HepG2 (cell line): ENCODE results near the gene ABCA4. TPM values are rescaled to one million over a fixed set of nuclear protein-coding genes. Genes with fewer than 3 reads are reported as not detected.

ENCODE experiments used
- ARNT ChIP-seq: fragments of 450-650 bp; IDR thresholded peaks from 2 replicates; pipeline ENCODE4 v1.6.1; 2017
- ERF ChIP-seq: IDR thresholded peaks from 2 replicates; pipeline ENCODE4 v1.6.1; 2018; ENCODE audit warnings: missing biosample characterization, missing genetic modification reagents
- HIVEP1 ChIP-seq: sonication (generic); formaldehyde crosslinking; IDR thresholded peaks from 2 replicates; pipeline ENCODE4 v1.4.0; 2020; ENCODE audit warnings: mild to moderate bottlenecking, missing genetic modification reagents
- NBN ChIP-seq: fragments of 450-650 bp; conservative IDR thresholded peaks from 2 replicates; pipeline ENCODE4 v1.6.1; 2017
- NFE2L1 ChIP-seq: sonication (generic); formaldehyde crosslinking; IDR thresholded peaks from 2 replicates; pipeline ENCODE4 v1.4.0; 2020; ENCODE audit warnings: missing genetic modification reagents, mild to moderate bottlenecking, borderline replicate concordance
- XBP1 ChIP-seq: sonication (generic); formaldehyde crosslinking; IDR thresholded peaks from 2 replicates; pipeline ENCODE4 v1.5.0; 2020; ENCODE audit warnings: missing genetic modification reagents
- ZNF264 ChIP-seq: sonication (generic); formaldehyde crosslinking; IDR thresholded peaks from 2 replicates; pipeline ENCODE4 v1.4.0; 2020; ENCODE audit warnings: missing genetic modification reagents
- ZNF331 ChIP-seq: sonication (generic); formaldehyde crosslinking; IDR thresholded peaks from 2 replicates; pipeline ENCODE4 v1.4.0; 2020; ENCODE audit warnings: missing genetic modification reagents
- ZNF33B ChIP-seq: sonication (generic); formaldehyde crosslinking; IDR thresholded peaks from 2 replicates; pipeline ENCODE4 v1.5.1; 2020; ENCODE audit warnings: mild to moderate bottlenecking, missing genetic modification reagents
- ZNF570 ChIP-seq: sonication (generic); formaldehyde crosslinking; IDR thresholded peaks from 2 replicates; pipeline ENCODE4 v1.4.0; 2020; ENCODE audit warnings: mild to moderate bottlenecking, missing genetic modification reagents, borderline replicate concordance
- ZNF607 ChIP-seq: sonication (generic); formaldehyde crosslinking; IDR thresholded peaks from 2 replicates; pipeline ENCODE4 v1.5.1; 2020; ENCODE audit warnings: missing genetic modification reagents, mild to moderate bottlenecking, borderline replicate concordance
- ZNF781 ChIP-seq: sonication (generic); formaldehyde crosslinking; IDR thresholded peaks from 2 replicates; pipeline ENCODE4 v1.5.1; 2020; ENCODE audit warnings: borderline replicate concordance, mild to moderate bottlenecking, missing genetic modification reagents; ENCODE audit errors: not compliant biosample characterization
- polyA plus RNA-seq, 8 experiments: library from polyadenylated mRNA; depleted of rRNA in 3 of 8; stranded (reverse) in 7 of 8; unstranded in 1 of 8; fragments of >200 nt; fragmentation: Illumina TruSeq in 4 of 8; extraction: Trizol in 4 of 8; gene quantifications; 2 replicates each; pipeline versions ENCODE4 v1.2.1 to v1.2.3, GENCODE V29; 2011 to 2016; ENCODE audit warnings: low read depth in 4 of 8, missing spikeins in 1 of 8, mixed read lengths in 1 of 8; ENCODE audit not compliant: insufficient read depth in 1 of 8
- total RNA-seq, 5 experiments: library from RNA; depleted of rRNA; stranded (reverse); fragments of >200 nt; fragmentation: Illumina TruSeq; extraction: Trizol; gene quantifications; 2 replicates each; pipeline ENCODE4 v1.2.3, GENCODE V29; 2016; ENCODE audit warnings: low read depth in 1 of 5
- TF ChIP-seq, protein P1 (sequence below): sonication (generic); formaldehyde crosslinking; IDR thresholded peaks from 2 replicates; pipeline ENCODE4 v1.4.0; 2020; ENCODE audit warnings: missing genetic modification reagents, borderline replicate concordance
- TF ChIP-seq, protein P2 (sequence below): sonication (generic); formaldehyde crosslinking; IDR thresholded peaks from 2 replicates; pipeline ENCODE4 v1.5.1; 2020; ENCODE audit warnings: mild to moderate bottlenecking, moderate library complexity, missing genetic modification reagents
- TF ChIP-seq, protein P3 (sequence below): sonication (generic); formaldehyde crosslinking; IDR thresholded peaks from 2 replicates; pipeline ENCODE4 v1.4.0; 2020; ENCODE audit warnings: mild to moderate bottlenecking, missing genetic modification reagents

ABCA4 gene
- total and polyA plus RNA-seq, 2 of the 13 experiments (the other 11 are each of a cell fraction or from before 2014, with no cell fraction given) = 0.24 to 0.67 TPM

DNA sequence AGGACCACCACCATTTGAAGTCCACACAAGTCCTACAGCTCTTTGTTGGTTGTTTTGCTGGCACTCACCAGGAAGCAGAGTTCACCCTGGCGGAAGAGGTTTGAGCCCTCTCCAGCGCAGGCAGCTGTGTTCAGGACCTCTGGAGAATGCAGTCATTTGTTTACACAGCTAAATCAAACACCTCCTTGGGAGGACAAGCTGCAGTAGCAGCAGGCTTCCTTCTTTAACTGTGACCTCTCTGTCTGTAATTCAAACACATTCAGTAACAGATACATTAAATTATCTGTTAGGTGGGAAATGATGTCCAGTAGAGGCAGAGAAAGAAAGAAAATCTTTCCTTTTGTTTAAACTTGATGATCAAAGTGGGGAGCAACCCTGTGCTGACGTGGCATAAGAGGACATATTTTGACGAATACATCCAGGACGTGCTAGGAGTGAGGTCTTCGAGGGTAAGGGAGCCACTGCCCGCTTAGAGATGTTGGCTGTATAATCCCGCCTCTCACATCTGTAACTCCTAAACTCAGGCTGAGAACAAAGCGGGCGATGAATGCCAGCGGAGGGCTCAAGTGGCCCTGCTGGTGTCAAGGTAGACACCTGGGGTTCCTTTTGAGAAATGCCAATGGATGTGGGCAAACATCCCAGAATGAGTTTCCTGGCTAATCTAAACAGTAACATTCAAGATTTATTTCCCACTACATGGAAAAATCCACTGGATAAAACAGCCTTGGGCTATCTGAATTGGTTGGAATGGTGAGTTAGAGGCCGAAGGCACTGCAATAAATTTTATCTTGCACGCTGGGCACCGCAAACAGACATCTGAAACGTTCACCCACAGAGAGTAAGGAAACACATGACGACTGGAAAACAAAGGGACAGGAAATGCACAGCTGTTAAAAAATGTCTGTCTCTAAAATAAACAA lies 51.7 kb downstream of the ABCA4 start (continued):
- TF ChIP-seq, protein P1, sequence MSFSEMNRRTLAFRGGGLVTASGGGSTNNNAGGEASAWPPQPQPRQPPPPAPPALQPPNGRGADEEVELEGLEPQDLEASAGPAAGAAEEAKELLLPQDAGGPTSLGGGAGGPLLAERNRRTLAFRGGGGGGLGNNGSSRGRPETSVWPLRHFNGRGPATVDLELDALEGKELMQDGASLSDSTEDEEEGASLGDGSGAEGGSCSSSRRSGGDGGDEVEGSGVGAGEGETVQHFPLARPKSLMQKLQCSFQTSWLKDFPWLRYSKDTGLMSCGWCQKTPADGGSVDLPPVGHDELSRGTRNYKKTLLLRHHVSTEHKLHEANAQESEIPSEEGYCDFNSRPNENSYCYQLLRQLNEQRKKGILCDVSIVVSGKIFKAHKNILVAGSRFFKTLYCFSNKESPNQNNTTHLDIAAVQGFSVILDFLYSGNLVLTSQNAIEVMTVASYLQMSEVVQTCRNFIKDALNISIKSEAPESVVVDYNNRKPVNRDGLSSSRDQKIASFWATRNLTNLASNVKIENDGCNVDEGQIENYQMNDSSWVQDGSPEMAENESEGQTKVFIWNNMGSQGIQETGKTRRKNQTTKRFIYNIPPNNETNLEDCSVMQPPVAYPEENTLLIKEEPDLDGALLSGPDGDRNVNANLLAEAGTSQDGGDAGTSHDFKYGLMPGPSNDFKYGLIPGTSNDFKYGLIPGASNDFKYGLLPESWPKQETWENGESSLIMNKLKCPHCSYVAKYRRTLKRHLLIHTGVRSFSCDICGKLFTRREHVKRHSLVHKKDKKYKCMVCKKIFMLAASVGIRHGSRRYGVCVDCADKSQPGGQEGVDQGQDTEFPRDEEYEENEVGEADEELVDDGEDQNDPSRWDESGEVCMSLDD = no peak
- TF ChIP-seq NFE2L1 = no peak
- peak; percentile 39; the same call in 1 of the 2 replicates for TF ChIP-seq ZNF331 (CRISPR knock-in tag)
- TF ChIP-seq, protein P2, sequence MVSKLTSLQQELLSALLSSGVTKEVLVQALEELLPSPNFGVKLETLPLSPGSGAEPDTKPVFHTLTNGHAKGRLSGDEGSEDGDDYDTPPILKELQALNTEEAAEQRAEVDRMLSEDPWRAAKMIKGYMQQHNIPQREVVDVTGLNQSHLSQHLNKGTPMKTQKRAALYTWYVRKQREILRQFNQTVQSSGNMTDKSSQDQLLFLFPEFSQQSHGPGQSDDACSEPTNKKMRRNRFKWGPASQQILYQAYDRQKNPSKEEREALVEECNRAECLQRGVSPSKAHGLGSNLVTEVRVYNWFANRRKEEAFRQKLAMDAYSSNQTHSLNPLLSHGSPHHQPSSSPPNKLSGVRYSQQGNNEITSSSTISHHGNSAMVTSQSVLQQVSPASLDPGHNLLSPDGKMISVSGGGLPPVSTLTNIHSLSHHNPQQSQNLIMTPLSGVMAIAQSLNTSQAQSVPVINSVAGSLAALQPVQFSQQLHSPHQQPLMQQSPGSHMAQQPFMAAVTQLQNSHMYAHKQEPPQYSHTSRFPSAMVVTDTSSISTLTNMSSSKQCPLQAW (CRISPR knock-in tag) = peak; percentile 51; the same call in 1 of the 2 replicates
- no peak for TF ChIP-seq ZNF570 (CRISPR knock-in tag)
- TF ChIP-seq ARNT = no peak
- TF ChIP-seq XBP1 (CRISPR knock-in tag) = no peak
- TF ChIP-seq ZNF264 (CRISPR knock-in tag) = no peak
- no peak for TF ChIP-seq ZNF33B (CRISPR knock-in tag)
- TF ChIP-seq ZNF781 = no peak
- 0 out of 2 replicates have a peak, but pooled peaks have one; percentile 28 for TF ChIP-seq HIVEP1 (CRISPR knock-in tag)
- 0 out of 2 replicates have a peak, but pooled peaks have one; percentile 9 for TF ChIP-seq ZNF607 (CRISPR knock-in tag)
- TF ChIP-seq, protein P3, sequence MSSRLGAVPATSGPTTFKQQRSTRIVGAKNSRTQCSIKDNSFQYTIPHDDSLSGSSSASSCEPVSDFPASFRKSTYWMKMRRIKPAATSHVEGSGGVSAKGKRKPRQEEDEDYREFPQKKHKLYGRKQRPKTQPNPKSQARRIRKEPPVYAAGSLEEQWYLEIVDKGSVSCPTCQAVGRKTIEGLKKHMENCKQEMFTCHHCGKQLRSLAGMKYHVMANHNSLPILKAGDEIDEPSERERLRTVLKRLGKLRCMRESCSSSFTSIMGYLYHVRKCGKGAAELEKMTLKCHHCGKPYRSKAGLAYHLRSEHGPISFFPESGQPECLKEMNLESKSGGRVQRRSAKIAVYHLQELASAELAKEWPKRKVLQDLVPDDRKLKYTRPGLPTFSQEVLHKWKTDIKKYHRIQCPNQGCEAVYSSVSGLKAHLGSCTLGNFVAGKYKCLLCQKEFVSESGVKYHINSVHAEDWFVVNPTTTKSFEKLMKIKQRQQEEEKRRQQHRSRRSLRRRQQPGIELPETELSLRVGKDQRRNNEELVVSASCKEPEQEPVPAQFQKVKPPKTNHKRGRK (CRISPR knock-in tag) = no peak
- TF ChIP-seq NBN = no peak
- peak; percentile 65; the same call in 1 of the 2 replicates for TF ChIP-seq ERF (CRISPR knock-in tag)
